ENCODE data around the gene DPP6. TPM values are rescaled to one million over a fixed set of nuclear protein-coding genes. Genes with fewer than 3 reads are reported as not detected.

DPP6 gene
- total RNA-seq, 4 donors from 2014 or later, result 13.4 to 33.2 (median 26.8) TPM

GRCh38 chr7:154832557-154833138, 780.5 kb downstream of the DPP6 start:
- intact Hi-C loops (cut with DNase I), result no loop called here
- no peak overlapping the region for H3K27ac ChIP-seq (replicated peaks in 1 of 4)
- WGBS, result 80% methylated on average over 10 of the region's 12 CpGs
- no peaks in the 10 kb centered on the region for H3K4me1 ChIP-seq
- no peaks in the 10 kb centered on the region for H3K9me3 ChIP-seq
- DNase-seq (ENCODE audit: extremely low spot score), result no peak
- no peak for TF ChIP-seq EP300 (IDR thresholded peaks at IDR 0.05)
- no peak for TF ChIP-seq POLR2A (IDR thresholded peaks at IDR 0.05; ENCODE audit: low read depth)
- no peak for TF ChIP-seq CTCF (IDR thresholded peaks at IDR 0.05)
- H3K4me3 ChIP-seq, result no peak overlapping the region
- H3K36me3 ChIP-seq, result no peaks in the 10 kb centered on the region
- no peaks in the 10 kb centered on the region for H3K27me3 ChIP-seq

DNA sequence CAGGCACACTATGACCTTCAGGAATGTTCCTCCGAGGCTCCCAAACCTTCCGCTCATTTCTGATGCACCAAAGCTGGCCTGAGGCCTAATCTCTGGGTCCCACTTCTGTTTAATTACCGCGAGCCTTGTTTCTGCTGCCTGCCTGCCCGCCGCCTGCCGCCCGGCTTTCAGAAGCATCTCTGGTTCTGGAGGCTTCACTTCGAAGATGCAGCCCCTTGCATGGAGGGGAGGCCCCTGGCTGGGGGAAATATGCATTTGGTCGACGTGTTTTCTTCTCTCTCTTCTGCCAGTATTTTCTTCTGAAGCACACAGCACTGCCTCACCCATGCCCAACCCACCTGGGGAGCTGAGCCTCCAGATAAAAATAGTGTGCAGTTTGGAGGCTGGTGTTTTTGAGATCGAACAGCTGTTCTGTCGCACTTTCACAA, 783.8 kb downstream of the DPP6 start:
- no peak for DNase-seq (ENCODE audit: extremely low spot score)
- H3K4me3 ChIP-seq, result no peak overlapping the region
- no peaks in the 10 kb centered on the region for H3K36me3 ChIP-seq
- H3K9me3 ChIP-seq, result no peaks in the 10 kb centered on the region
- intact Hi-C loops (cut with DNase I), result no loop called here
- H3K27ac ChIP-seq (replicated peaks in 1 of 4), result no peak overlapping the region
- 66% methylated on average over 13 of the region's 13 CpGs for WGBS
- TF ChIP-seq POLR2AphosphoS5 (IDR thresholded peaks at IDR 0.05) (no peak), EP300 (IDR thresholded peaks at IDR 0.05) (no peak), CTCF (IDR thresholded peaks at IDR 0.05) (no peak), POLR2A (IDR thresholded peaks at IDR 0.05; ENCODE audit: low read depth) (no peak)
- H3K27me3 ChIP-seq, result no peaks in the 10 kb centered on the region
- H3K4me1 ChIP-seq, result no peaks in the 10 kb centered on the region

DNA sequence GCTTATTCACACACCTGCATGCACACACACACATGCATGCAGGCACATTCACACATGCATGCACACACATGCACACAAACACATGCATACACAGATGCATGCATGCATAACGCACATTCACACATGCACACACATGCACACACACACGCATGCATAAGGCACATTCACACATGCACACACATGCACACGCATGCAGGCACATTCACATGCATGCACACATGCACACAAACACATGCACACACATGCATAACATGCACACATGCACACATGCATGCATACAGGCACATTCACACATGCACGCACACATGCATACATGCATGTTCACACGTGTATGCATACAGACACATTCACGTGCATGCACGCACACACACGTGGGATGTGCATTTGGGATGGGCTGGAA, 784.9 kb downstream of the DPP6 start:
- WGBS, result 88% methylated on average over 7 of the region's 8 CpGs
- intact Hi-C loops (cut with DNase I), result no loop called here
- no peak for DNase-seq (ENCODE audit: extremely low spot score)

DNA sequence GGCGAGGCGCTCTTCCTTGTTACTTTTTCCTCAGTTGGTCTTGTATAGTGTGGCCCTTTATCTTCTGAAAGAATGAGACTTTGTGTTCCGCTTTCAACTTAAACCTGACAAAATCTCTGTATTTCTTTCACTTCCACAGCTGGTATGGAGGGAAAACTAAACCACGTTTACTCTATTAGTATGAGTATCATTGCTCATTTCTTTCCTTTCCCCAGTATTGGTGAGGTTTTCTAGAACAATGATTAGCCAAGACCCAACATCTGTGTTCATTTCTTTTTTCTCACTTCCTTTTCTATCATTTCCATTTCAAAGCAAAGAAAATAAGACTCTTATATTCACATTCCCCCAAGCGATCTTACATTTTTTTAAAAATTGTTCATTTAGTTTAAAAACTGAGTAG, 785.4 kb downstream of the DPP6 start:
- H3K4me3 ChIP-seq, result no peak overlapping the region
- no peak for TF ChIP-seq CTCF (IDR thresholded peaks at IDR 0.05)
- no peak for TF ChIP-seq POLR2A (IDR thresholded peaks at IDR 0.05; ENCODE audit: low read depth)
- TF ChIP-seq POLR2AphosphoS5 (IDR thresholded peaks at IDR 0.05), result no peak
- TF ChIP-seq EP300 (IDR thresholded peaks at IDR 0.05), result no peak
- no peaks in the 10 kb centered on the region for H3K27me3 ChIP-seq
- no peak for DNase-seq (ENCODE audit: extremely low spot score)
- no peaks in the 10 kb centered on the region for H3K36me3 ChIP-seq
- no peaks in the 10 kb centered on the region for H3K9me3 ChIP-seq
- no peak overlapping the region for H3K27ac ChIP-seq (replicated peaks in 1 of 4)
- 76% methylated on average over 5 of the region's 5 CpGs for WGBS
- intact Hi-C loops (cut with DNase I), result no loop called here
- peaks cover 0 to 10% (median 2%) of the 10 kb centered on the region in 4 donors for H3K4me1 ChIP-seq

More for the DNA sequence above, 784.9 kb downstream of the DPP6 start:
- Histone ChIP-seq H3K4me3 (no peak overlapping the region), H3K27ac (replicated peaks in 1 of 4) (no peak overlapping the region), H3K27me3 (no peaks in the 10 kb centered on the region), H3K4me1 (peaks cover 0 to 5% (median 2%) of the 10 kb centered on the region in 4 donors), H3K9me3 (no peaks in the 10 kb centered on the region), H3K36me3 (no peaks in the 10 kb centered on the region)
- TF ChIP-seq POLR2AphosphoS5 (IDR thresholded peaks at IDR 0.05) (no peak), CTCF (IDR thresholded peaks at IDR 0.05) (no peak), EP300 (IDR thresholded peaks at IDR 0.05) (no peak), POLR2A (IDR thresholded peaks at IDR 0.05; ENCODE audit: low read depth) (no peak)

DNA sequence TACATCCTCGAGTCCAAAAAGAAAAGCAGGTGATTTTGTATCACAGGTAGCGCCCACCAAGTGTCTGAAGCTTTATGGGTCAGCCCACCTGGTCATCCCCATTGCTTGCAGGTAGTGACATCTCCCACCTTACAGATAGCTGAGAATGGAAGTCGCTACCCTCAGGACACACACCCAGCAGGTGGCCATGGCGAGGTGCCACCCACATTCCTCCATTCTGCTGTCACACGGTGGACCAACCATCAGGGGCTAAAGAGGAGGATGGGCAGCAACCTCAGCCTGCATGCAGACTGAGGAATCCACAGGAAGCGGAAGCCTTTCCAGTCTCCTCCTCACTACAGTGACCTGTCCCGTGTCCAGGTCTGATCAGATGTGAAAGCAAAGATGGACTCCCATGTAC, 787.9 kb downstream of the DPP6 start:
- no peak for DNase-seq (ENCODE audit: extremely low spot score)
- Histone ChIP-seq H3K4me1 (peaks cover 0 to 10% (median 2%) of the 10 kb centered on the region in 4 donors), H3K27ac (replicated peaks in 1 of 4) (no peak overlapping the region), H3K9me3 (no peaks in the 10 kb centered on the region), H3K36me3 (no peaks in the 10 kb centered on the region), H3K4me3 (no peak overlapping the region), H3K27me3 (no peaks in the 10 kb centered on the region)
- intact Hi-C loops (cut with DNase I), result no loop called here
- no peak for TF ChIP-seq POLR2AphosphoS5 (IDR thresholded peaks at IDR 0.05)
- no peak for TF ChIP-seq CTCF (IDR thresholded peaks at IDR 0.05)
- TF ChIP-seq POLR2A (IDR thresholded peaks at IDR 0.05; ENCODE audit: low read depth), result no peak
- no peak for TF ChIP-seq EP300 (IDR thresholded peaks at IDR 0.05)
- WGBS, result 93% methylated on average over 7 of the region's 7 CpGs
